ENCODE data around the gene RAB40B. TPM values are rescaled to one million over a fixed set of nuclear protein-coding genes. Genes with fewer than 3 reads are reported as not detected.

RAB40B gene
- total and polyA plus RNA-seq, 2 of the 4 experiments (the other 2 are of a cell fraction): 14.9 to 20.0 TPM

GRCh38 chr17:82690786-82691489 is 7.6 kb downstream of the RAB40B start:
- Histone ChIP-seq H3K9me1 (ENCODE audit: insufficient read depth, low read length) (no peaks in the 10 kb centered on the region), H4K91ac (ENCODE audit: insufficient read depth, low read depth, low read length) (no peak overlapping the region), H2BK120ac (ENCODE audit: low read depth, low read length) (no peak overlapping the region), H3K27me3 (ENCODE audit: control insufficient read depth, insufficient read depth, low read length) (no peaks in the 10 kb centered on the region), H3K4ac (ENCODE audit: low read depth, low read length) (no peak overlapping the region), H4K5ac (ENCODE audit: low read depth, low read length) (no peak overlapping the region), H3K9ac (ENCODE audit: low read depth, low read length) (no peak overlapping the region), H4K8ac (ENCODE audit: low read depth in 2 of 2, low read length in 2 of 2) (no peak overlapping the region), H3K23ac (ENCODE audit: low read depth, low read length) (no peak overlapping the region), H2BK15ac (ENCODE audit: low read depth, low read length) (no peak overlapping the region), H3K4me2 (ENCODE audit: low read depth, low read length) (no peak overlapping the region), H3K14ac (replicated peaks; ENCODE audit: low read depth, low read length) (no peak overlapping the region), H3K79me1 (ENCODE audit: low read depth in 1 of 2, low read length in 2 of 2) (peaks cover 0 to 7% of the 10 kb centered on the region in 2 experiments; a peak in 2 of 4 replicates), H4K20me1 (ENCODE audit: insufficient read depth, low read length) (no peaks in the 10 kb centered on the region; the same call in 1 of the 2 replicates), H2AK9ac (replicated peaks; ENCODE audit: low read depth, low read length, poor library complexity) (no peak overlapping the region), H3K56ac (ENCODE audit: extremely low read depth, insufficient read depth, low read length) (no peak overlapping the region), H3K4me1 (ENCODE audit: control insufficient read depth, insufficient read depth, low read length) (no peaks in the 10 kb centered on the region), H2BK20ac (ENCODE audit: low read depth, low read length) (no peak overlapping the region), H2AFZ (replicated peaks; ENCODE audit: low read length, poor library complexity) (no peak overlapping the region), H3K18ac (ENCODE audit: low read depth, low read length) (no peak overlapping the region), H2AK5ac (ENCODE audit: low read depth, low read length) (no peak overlapping the region), H3K9me3 (ENCODE audit: control insufficient read depth, insufficient read depth, low read length) (peaks cover 2% of the 10 kb centered on the region), H3K4me3 (ENCODE audit: insufficient read depth, low read depth, low read length) (no peak overlapping the region), H3K36me3 (ENCODE audit: control insufficient read depth, insufficient read depth, low read length) (no peaks in the 10 kb centered on the region; the same call in 1 of the 2 replicates), H2BK5ac (ENCODE audit: low read depth, low read length, poor library complexity, severe bottlenecking) (no peak overlapping the region), H3K27ac (ENCODE audit: insufficient read depth, low read length) (no peak overlapping the region)
- DNase-seq (no peak), ATAC-seq (ENCODE audit: low read depth) (no peak)
- 75% methylated on average over 4 of the region's 18 CpGs; no CpG with 5 or more reads in 1 of the 2 experiments for WGBS, 2 experiments (ENCODE audit: extremely low coverage in 2 of 2, insufficient read length in 1 of 2)
- POLR2A ChIA-PET (ENCODE audit: unreplicated experiment): no interaction called here
- intact Hi-C loops (cut with micrococcal nuclease) (no loop called here), dilution Hi-C loops (cut with HindIII; ENCODE audit: low sequenced_read_pairs, unreplicated experiment) (no loop called here), in situ Hi-C loops (cut with MboI; ENCODE audit: low sequenced_read_pairs) (no loop called here)
- no TSS peak for BruUV-seq (replicated peaks)
- TF ChIP-seq NFE2L2 (IDR thresholded peaks at IDR 0.05; ENCODE audit: low read depth, low read length): no peak
- TF ChIP-seq RAD21 (IDR thresholded peaks at IDR 0.05; ENCODE audit: low read length): no peak
- no peak for TF ChIP-seq MXI1 (IDR thresholded peaks at IDR 0.05; ENCODE audit: borderline replicate concordance, low read depth, low read length)
- no peak for TF ChIP-seq BHLHE40 (IDR thresholded peaks at IDR 0.05; ENCODE audit: low read depth, low read length)
- no peak for TF ChIP-seq MAFK (IDR thresholded peaks at IDR 0.05; ENCODE audit: low read depth, low read length)
- TF ChIP-seq CEBPB (IDR thresholded peaks at IDR 0.05; ENCODE audit: low read depth, low read length): no peak
- TF ChIP-seq CHD1 (IDR thresholded peaks at IDR 0.05; ENCODE audit: low read depth, low read length): no peak
- TF ChIP-seq FOS (IDR thresholded peaks at IDR 0.05; ENCODE audit: low read depth, low read length): no peak
- no peak for TF ChIP-seq RCOR1 (IDR thresholded peaks at IDR 0.05; ENCODE audit: insufficient replicate concordance, low read length)
- no peak for TF ChIP-seq POLR2A (IDR thresholded peaks at IDR 0.05; ENCODE audit: low read depth, low read length)
- no peak for TF ChIP-seq RFX5 (IDR thresholded peaks at IDR 0.05; ENCODE audit: low read depth, low read length)
- no peak for TF ChIP-seq MAZ (IDR thresholded peaks at IDR 0.05; ENCODE audit: borderline replicate concordance, low read depth, low read length)
- TF ChIP-seq USF2 (IDR thresholded peaks at IDR 0.05; ENCODE audit: low read depth, low read length): no peak
- TF ChIP-seq SMC3 (IDR thresholded peaks at IDR 0.05; ENCODE audit: low read depth, low read length): no peak
- no peak for TF ChIP-seq ELK1 (IDR thresholded peaks at IDR 0.05; ENCODE audit: borderline replicate concordance, low read depth, low read length)
- CTCF ChIA-PET: no interaction called here
